Measurements from ENCODE around the gene HYI.
A peak's percentile ranks its signal among the peaks of the same experiment; 100 is the strongest.

HYI gene

GRCh38 chr1:43439781-43440180 is 13.9 kb downstream of the HYI start:
- H3K27ac ChIP-seq: peak overlapping the region; percentile 98
- CTCF ChIA-PET: interaction anchor here (1.0 kb wide), 1 partner anchor 9 kb away, joined by 4 read pairs; no protein-coding TSS in a partner anchor
- TF ChIP-seq, protein P1, sequence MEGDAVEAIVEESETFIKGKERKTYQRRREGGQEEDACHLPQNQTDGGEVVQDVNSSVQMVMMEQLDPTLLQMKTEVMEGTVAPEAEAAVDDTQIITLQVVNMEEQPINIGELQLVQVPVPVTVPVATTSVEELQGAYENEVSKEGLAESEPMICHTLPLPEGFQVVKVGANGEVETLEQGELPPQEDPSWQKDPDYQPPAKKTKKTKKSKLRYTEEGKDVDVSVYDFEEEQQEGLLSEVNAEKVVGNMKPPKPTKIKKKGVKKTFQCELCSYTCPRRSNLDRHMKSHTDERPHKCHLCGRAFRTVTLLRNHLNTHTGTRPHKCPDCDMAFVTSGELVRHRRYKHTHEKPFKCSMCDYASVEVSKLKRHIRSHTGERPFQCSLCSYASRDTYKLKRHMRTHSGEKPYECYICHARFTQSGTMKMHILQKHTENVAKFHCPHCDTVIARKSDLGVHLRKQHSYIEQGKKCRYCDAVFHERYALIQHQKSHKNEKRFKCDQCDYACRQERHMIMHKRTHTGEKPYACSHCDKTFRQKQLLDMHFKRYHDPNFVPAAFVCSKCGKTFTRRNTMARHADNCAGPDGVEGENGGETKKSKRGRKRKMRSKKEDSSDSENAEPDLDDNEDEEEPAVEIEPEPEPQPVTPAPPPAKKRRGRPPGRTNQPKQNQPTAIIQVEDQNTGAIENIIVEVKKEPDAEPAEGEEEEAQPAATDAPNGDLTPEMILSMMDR (conservative IDR thresholded peaks at IDR 0.05; ENCODE audit: low read depth): no peak
- DNase-seq (ENCODE audit: low spot score): no peak
- POLR2A ChIA-PET (ENCODE audit: low non-redundant PET): no interaction called here

GRCh38 chr1:43438953-43439581 is 14.7 kb downstream of the HYI start:
- peak overlapping the region; percentile 98 for H3K27ac ChIP-seq
- TF ChIP-seq, protein P1 (conservative IDR thresholded peaks at IDR 0.05; ENCODE audit: low read depth): no peak
- no peak for DNase-seq (ENCODE audit: low spot score)
- POLR2A ChIA-PET (ENCODE audit: low non-redundant PET): no interaction called here
- CTCF ChIA-PET: interaction anchor here (1.0 kb wide), 1 partner anchor 9 kb away, joined by 4 read pairs; no protein-coding TSS in a partner anchor

GRCh38 chr1:43438576-43438952 is 15.2 kb downstream of the HYI start:
- TF ChIP-seq, protein P1 (conservative IDR thresholded peaks at IDR 0.05; ENCODE audit: low read depth): no peak
- ChIA-PET CTCF (interaction anchor here (0.8 kb wide), 1 partner anchor 74 kb away, joined by 3 read pairs; no protein-coding TSS in a partner anchor), POLR2A (ENCODE audit: low non-redundant PET) (no interaction called here)
- no peak for DNase-seq (ENCODE audit: low spot score)
- peak overlapping the region; percentile 98 for H3K27ac ChIP-seq

DNA sequence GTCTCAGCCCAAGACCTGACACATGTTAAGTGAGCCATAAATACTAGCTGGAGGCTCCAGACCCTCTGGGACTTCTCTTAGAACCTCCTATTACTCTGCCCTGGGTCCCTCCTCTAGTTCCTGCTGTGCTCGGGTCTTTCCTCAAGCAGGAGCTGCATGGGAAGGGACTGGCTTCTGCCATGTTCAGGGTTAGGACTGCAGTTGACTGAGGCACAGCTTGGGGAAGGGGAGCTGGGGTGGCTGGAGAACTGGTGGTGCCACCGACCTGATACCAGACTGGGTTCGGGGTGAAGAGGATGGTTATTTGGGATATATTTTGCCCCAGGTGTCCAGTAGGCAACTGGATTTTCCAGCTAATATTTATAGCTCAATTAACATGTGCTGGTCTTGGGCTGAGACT is 15.7 kb downstream of the HYI start:
- peak overlapping the region; percentile 1; the same call in 1 of the 2 replicates for H3K27ac ChIP-seq
- no peak for DNase-seq (ENCODE audit: low spot score)
- ChIA-PET CTCF (interaction anchor here (0.8 kb wide), 1 partner anchor 75 kb away, joined by 3 read pairs; no protein-coding TSS in a partner anchor), POLR2A (ENCODE audit: low non-redundant PET) (no interaction called here)
- TF ChIP-seq, protein P1 (conservative IDR thresholded peaks at IDR 0.05; ENCODE audit: low read depth): no peak

GRCh38 chr1:43437031-43437973 is 16.4 kb downstream of the HYI start:
- CTCF ChIA-PET: interaction anchor here (0.6 to 0.8 kb wide), 2 partner anchors 37 to 76 kb away, joined by 3 read pairs; no protein-coding TSS in a partner anchor
- TF ChIP-seq, protein P1 (conservative IDR thresholded peaks at IDR 0.05; ENCODE audit: low read depth): no peak
- no peak for DNase-seq (ENCODE audit: low spot score)
- H3K27ac ChIP-seq: peak overlapping the region; percentile 1; the same call in 1 of the 2 replicates
- POLR2A ChIA-PET (ENCODE audit: low non-redundant PET): no interaction called here

GRCh38 chr1:43436371-43436770 is 17.4 kb downstream of the HYI start:
- ChIA-PET POLR2A (ENCODE audit: low non-redundant PET) (no interaction called here), CTCF (no interaction called here)
- no peak overlapping the region for H3K27ac ChIP-seq
- DNase-seq (ENCODE audit: low spot score): no peak
- TF ChIP-seq, protein P1 (conservative IDR thresholded peaks at IDR 0.05; ENCODE audit: low read depth): no peak

Measured in RWPE1 (cell line).